ENCODE data around the gene PGAP3.

PGAP3 gene, protein sequence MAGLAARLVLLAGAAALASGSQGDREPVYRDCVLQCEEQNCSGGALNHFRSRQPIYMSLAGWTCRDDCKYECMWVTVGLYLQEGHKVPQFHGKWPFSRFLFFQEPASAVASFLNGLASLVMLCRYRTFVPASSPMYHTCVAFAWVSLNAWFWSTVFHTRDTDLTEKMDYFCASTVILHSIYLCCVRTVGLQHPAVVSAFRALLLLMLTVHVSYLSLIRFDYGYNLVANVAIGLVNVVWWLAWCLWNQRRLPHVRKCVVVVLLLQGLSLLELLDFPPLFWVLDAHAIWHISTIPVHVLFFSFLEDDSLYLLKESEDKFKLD

DNA sequence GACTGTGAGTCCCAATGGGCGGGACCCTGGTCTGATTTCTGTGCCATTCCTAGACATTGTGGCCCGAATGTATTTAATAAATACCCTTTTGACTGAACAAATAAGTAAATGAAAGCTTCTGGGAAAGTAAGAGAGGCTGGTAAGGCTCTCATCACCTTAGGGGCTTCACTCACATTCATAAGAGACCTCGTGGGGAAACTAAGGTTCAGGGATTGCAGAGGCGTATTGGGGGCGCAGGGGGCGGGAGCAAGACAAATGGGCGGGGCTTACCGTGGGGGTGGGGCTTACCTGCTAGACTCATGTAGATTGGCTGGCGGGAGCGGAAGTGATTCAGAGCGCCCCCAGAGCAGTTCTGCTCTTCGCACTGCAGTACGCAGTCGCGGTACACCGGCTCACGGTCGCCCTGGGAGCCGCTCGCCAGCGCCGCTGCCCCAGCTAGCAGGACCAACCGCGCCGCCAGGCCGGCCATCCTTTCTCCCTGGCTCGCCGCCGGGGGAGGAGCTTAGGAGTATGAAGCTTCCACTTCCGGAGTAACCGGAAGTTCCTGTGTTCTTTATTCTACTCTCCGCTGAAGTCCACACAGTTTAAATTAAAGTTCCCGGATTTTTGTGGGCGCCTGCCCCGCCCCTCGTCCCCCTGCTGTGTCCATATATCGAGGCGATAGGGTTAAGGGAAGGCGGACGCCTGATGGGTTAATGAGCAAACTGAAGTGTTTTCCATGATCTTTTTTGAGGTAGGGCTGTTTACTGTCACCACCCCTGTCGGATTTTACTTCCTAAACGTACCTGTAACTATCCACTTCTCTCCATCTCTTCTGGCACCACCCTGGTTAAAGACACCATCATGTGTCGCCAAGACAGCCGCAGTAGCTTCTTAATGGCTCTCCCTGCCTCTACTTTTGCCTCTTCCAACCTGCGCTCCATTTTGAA, at the start of gene PGAP3:
TSS of gene PGAP3 (minus strand) at position 512 of the 929 bp plus-strand sequence. CDS start at position 469, 43 bp downstream.
- Histone ChIP-seq H3K4me2 (peak within 1 kb of the TSS; percentile 95), H3K27me3 (no peaks in the 10 kb centered on the region), H3K27ac (peak within 1 kb of the TSS; percentile 87), H3K9ac (peak within 1 kb of the TSS; percentile 74), H3K4me1 (peaks cover 18% of the 10 kb centered on the region), H3K9me3 (no peaks in the 10 kb centered on the region; the same call in 1 of the 2 replicates), H3K4me3 (peak within 1 kb of the TSS; percentile 76), H3K36me3 (peaks cover 19% of the 10 kb centered on the region; the same call in 1 of the 2 replicates), H4K20me1 (no peaks in the 10 kb centered on the region)
- no peak for TF ChIP-seq Cebpa-rat (IDR thresholded peaks at IDR 0.05)

DNA sequence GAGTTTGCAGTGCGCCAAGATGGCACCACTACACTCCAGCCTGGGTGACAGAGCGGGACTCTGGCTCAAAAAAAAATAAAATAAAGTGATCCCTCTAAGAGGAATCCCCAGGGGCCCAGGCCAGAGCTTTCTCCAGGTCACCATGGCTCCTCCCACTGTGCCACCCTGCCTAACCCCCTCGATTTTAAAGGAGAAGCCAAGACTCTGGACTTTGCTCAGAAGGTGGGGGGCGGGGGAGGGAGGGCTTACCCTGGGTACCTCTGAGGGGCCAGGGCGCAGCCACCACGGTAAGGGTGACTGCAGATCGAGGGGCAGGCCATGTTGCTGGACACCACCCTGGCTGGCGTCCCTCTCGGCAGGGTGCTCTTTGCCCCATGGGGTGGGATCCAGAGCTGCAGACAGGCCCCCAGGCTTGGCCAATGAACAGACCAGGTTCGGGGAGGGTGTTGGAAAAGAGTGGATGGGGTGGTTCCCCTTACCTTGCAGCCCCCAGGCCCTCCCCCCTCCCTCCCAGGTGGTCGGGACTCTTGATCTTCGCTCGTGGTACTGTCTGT, 49.4 kb upstream of the PGAP3 start:
- 0 out of 2 replicates have a peak overlapping the region, but pooled peaks have one; percentile 4 for H3K4me2 ChIP-seq
- no peaks in the 10 kb centered on the region for H3K9me3 ChIP-seq
- H3K4me3 ChIP-seq = no peak overlapping the region
- no peak overlapping the region for H3K9ac ChIP-seq
- H3K27me3 ChIP-seq = peaks cover 69% of the 10 kb centered on the region
- no peak for TF ChIP-seq Cebpa-rat (IDR thresholded peaks at IDR 0.05)
- no peaks in the 10 kb centered on the region for H4K20me1 ChIP-seq
- H3K36me3 ChIP-seq = no peaks in the 10 kb centered on the region
- H3K4me1 ChIP-seq = peaks cover 32% of the 10 kb centered on the region
- no peak overlapping the region for H3K27ac ChIP-seq

DNA sequence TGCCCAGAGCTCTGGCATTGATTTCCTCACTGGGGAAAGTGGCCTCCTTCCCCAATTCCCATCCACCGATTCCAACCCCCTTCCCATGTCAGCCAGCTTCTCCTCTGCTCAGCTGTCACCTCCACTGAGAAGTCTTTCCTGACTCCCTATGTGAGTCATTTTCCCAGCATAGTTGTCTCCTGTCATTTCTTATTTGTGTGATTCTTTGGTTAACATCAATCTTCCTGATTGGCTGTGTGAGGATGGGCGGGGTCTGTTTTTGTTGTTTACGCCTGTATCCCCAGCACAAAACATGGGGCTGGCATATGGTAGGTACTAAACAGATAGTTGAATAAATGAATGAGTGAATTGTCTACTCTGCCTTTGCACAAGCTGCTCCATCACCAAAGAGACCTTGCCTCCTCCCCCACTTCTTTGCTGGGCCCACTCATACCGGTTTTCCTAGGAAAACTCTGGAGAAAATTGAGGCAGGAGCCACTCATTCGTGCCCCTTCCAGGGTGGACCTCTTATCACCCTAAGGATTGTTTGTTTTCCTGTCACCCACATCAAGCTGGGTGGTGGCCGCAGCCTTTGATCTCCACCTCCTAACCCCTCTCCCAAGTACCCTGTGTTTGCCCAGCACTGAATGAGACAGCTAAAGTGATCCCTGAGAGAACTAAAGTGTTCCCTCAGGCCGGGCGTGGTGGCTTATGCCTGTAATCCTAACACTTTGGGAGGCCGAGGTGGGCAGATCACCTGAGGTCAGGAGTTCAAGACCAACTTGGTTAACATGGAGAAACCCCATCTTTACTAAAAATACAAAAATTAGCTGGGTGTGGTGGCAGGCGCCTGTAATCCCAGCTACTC, 48.7 kb upstream of the PGAP3 start:
- Histone ChIP-seq H3K4me3 (no peak overlapping the region), H3K27me3 (peaks cover 61% of the 10 kb centered on the region), H3K4me2 (no peak overlapping the region), H3K9ac (no peak overlapping the region), H4K20me1 (no peaks in the 10 kb centered on the region), H3K36me3 (no peaks in the 10 kb centered on the region), H3K4me1 (peaks cover 32% of the 10 kb centered on the region), H3K9me3 (no peaks in the 10 kb centered on the region), H3K27ac (no peak overlapping the region)
- no peak for TF ChIP-seq Cebpa-rat (IDR thresholded peaks at IDR 0.05)

DNA sequence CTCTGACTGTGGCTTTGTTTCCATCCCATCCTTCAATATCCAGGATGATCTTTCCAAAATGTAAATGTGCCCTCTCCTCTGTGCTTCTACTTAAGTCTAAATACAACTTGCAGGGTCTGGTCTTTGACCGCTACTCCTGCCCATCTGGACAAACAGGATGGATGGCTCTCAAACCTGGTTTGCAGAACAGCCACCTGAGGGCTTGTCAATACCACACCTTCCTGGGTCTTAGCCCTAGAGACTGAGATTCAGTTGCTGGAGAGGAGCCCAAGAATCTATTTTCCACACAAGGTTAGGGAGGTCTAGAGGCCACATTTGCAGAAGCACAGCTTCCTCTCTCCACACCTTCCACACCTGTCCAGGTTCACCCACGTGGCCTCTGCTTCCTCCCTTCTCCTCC, 48.0 kb upstream of the PGAP3 start:
- no peaks in the 10 kb centered on the region for H3K9me3 ChIP-seq
- H3K4me1 ChIP-seq = peaks cover 29% of the 10 kb centered on the region
- H3K27me3 ChIP-seq = peaks cover 55% of the 10 kb centered on the region
- TF ChIP-seq Cebpa-rat (IDR thresholded peaks at IDR 0.05) = no peak
- no peak overlapping the region for H3K4me2 ChIP-seq
- no peak overlapping the region for H3K4me3 ChIP-seq
- no peaks in the 10 kb centered on the region for H3K36me3 ChIP-seq
- H3K27ac ChIP-seq = no peak overlapping the region
- no peak overlapping the region for H3K9ac ChIP-seq
- no peaks in the 10 kb centered on the region for H4K20me1 ChIP-seq

DNA sequence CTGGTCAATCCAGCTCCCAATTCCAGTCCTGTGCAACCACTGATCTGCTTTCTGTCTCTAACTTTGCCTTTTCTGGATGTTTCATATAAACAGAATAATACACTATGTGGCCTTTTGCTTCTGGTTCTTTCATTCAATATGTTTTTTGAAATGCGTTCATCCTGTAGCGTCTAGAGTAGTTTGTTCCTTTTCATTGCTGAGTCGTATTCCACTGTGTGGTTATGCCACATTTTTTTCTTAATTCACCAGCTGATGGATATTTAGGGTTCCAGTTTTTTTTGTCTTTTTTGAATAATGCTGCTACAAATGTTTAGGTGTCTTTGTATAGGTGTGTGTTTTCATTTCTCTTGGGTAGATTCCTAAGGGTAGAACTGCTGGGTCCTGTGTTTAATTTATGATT, 44.7 kb upstream of the PGAP3 start:
- Histone ChIP-seq H3K4me1 (peaks cover 18% of the 10 kb centered on the region), H3K27ac (no peak overlapping the region), H3K9ac (no peak overlapping the region), H3K9me3 (no peaks in the 10 kb centered on the region), H3K4me2 (no peak overlapping the region), H3K4me3 (no peak overlapping the region), H4K20me1 (no peaks in the 10 kb centered on the region), H3K27me3 (peaks cover 22% of the 10 kb centered on the region), H3K36me3 (peaks cover 19% of the 10 kb centered on the region)
- TF ChIP-seq Cebpa-rat (IDR thresholded peaks at IDR 0.05) = no peak

DNA sequence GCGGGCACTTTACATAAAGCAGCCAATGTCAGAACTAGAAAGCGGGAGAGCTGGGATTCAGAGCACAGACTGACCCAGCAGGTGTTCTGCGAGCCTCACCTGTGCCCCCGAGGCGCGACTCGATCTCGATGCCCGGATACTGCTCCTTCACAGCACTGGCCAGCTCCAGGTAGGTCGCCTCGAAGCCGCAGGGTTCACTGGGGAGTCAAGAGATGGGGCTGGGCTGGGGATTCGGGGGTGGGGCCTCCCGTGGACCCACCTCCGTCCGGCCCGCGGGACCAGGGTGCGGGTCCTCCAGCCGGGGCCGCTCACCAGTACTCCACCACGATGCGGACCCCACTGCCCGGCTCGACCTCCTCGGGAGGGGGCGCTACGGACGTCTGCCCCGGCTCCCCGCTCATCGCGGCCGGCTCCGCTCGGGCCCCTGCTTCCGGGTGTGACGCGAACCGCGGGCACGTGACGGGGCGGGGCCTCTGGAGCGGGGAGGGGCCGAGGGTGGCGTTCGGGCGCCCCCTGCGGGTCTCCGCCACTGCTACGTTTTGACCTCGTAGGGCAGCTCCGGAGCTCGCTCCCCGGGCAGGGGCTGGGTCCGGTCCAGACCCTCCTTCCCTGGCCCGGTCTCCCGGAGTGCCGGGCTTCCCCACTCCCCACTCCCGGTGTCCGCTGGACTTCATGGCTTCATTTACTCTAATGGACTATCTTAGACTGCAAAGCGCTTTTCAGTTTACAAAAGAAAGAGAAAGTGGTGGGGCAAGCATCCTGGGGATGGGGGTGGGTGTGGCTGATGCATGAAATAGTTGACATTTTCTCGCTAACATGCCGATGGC, 42.5 kb upstream of the PGAP3 start, which contains the start of gene MIEN1:
TSS of gene MIEN1 (minus strand) at position 438 of the 827 bp plus-strand sequence. CDS start at position 401, 37 bp downstream.
- H3K27ac ChIP-seq = peak within 1 kb of the TSS; percentile 92

DNA sequence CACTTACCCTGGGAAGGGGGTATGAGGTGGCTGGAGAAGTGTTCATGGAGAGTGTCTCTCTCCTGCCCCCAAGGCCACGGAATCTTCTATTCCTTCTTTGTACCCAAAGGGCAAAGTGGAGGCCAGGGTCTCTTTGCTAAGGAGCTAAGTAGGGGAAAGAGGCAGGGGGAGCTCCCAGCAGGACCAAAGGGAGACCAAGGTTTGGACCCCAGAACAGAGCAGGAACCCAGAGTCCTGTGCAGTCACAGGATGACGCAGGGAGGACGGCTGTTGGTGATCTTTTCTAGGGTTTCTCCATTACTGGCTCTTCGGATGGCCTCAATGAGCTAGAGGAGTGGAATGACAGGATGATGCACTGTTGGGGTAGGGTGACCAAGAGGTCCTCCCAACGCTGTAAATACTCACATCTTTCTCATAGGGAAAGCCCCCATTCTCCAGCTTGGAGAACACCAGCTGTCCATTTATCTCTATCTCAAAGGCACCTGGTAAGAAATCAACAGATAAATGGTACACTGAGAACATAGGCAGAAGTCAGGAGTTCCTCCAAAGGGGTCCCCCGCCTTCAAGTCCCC, 41.5 kb upstream of the PGAP3 start:
- H3K27ac ChIP-seq = peak overlapping the region; percentile 92
- no peak for TF ChIP-seq Cebpa-rat (IDR thresholded peaks at IDR 0.05)
- H3K4me1 ChIP-seq = peaks cover 27% of the 10 kb centered on the region
- H3K27me3 ChIP-seq = no peaks in the 10 kb centered on the region
- H4K20me1 ChIP-seq = no peaks in the 10 kb centered on the region
- peak overlapping the region; percentile 83 for H3K4me3 ChIP-seq
- peaks cover 30% of the 10 kb centered on the region for H3K36me3 ChIP-seq
- H3K4me2 ChIP-seq = peak overlapping the region; percentile 97
- H3K9me3 ChIP-seq = no peaks in the 10 kb centered on the region
- H3K9ac ChIP-seq = peak overlapping the region; percentile 90

More for the DNA sequence above, 42.5 kb upstream of the PGAP3 start, which contains the start of gene MIEN1:
- Histone ChIP-seq H3K9ac (peak within 1 kb of the TSS; percentile 90), H3K4me1 (peaks cover 27% of the 10 kb centered on the region), H3K4me2 (peak within 1 kb of the TSS; percentile 97), H3K27me3 (no peaks in the 10 kb centered on the region), H3K9me3 (no peaks in the 10 kb centered on the region), H3K36me3 (peaks cover 30% of the 10 kb centered on the region), H4K20me1 (no peaks in the 10 kb centered on the region), H3K4me3 (peak within 1 kb of the TSS; percentile 83)
- no peak for TF ChIP-seq Cebpa-rat (IDR thresholded peaks at IDR 0.05)

DNA sequence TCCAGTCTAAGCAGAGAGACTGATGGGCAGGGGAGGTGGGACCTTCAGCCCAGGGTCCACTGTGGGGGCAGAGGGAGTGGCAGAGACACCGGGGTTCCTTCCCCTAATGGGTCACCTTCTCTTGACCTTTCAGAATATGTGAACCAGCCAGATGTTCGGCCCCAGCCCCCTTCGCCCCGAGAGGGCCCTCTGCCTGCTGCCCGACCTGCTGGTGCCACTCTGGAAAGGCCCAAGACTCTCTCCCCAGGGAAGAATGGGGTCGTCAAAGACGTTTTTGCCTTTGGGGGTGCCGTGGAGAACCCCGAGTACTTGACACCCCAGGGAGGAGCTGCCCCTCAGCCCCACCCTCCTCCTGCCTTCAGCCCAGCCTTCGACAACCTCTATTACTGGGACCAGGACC, 39.7 kb upstream of the PGAP3 start:
- Histone ChIP-seq H3K27me3 (no peaks in the 10 kb centered on the region), H3K4me1 (peaks cover 27% of the 10 kb centered on the region), H3K9me3 (no peaks in the 10 kb centered on the region), H4K20me1 (no peaks in the 10 kb centered on the region), H3K36me3 (peaks cover 30% of the 10 kb centered on the region), H3K4me3 (no peak overlapping the region), H3K4me2 (no peak overlapping the region), H3K27ac (no peak overlapping the region), H3K9ac (no peak overlapping the region)
- TF ChIP-seq Cebpa-rat (IDR thresholded peaks at IDR 0.05) = no peak

Measured in BLaER1 (cell line).